Mucosa of descending colon (tissue), 3 donors: Measurements from ENCODE around the gene NXNL1. TPM values are rescaled to one million over a fixed set of nuclear protein-coding genes. Genes with fewer than 3 reads are reported as not detected.

Experiments
- ATAC-seq: fragments of 200-7000 bp; cut with Tn5 transposase; one replicate; pipeline ENCODE4 v1.9.1; 2020; ENCODE audit warnings: mild to moderate bottlenecking, moderate library complexity
- DNase-seq, 3 donors: peaks; one replicate each; pipeline ENCODE4 v3.0.0-alpha.2; 2020
- H3K36me3 ChIP-seq: fragments of 200-600 bp; one replicate; pipeline ENCODE4 v1.8.0; 2021; ENCODE audit warnings: low read depth, mild to moderate bottlenecking
- H3K4me1 ChIP-seq: fragments of 200-600 bp; one replicate; pipeline ENCODE4 v1.8.0; 2021; ENCODE audit warnings: low read depth, mild to moderate bottlenecking
- H3K4me3 ChIP-seq: fragments of 200-600 bp; one replicate; pipeline ENCODE4 v1.8.0; 2021; ENCODE audit warnings: mild to moderate bottlenecking
- H3K9me3 ChIP-seq: fragments of 200-600 bp; one replicate; pipeline ENCODE4 v1.8.0; 2021; ENCODE audit warnings: mild to moderate bottlenecking
- CTCF ChIP-seq: fragments of 200-600 bp; IDR thresholded peaks from one replicate; pipeline ENCODE4 v1.8.0; 2022; ENCODE audit warnings: antibody characterized with exemption, mild to moderate bottlenecking
- intact Hi-C, 2 donors: fragments of 100-400 bp; cut with DNase I in 1 of 2; cut with micrococcal nuclease in 1 of 2; formaldehyde crosslinking; loops; one replicate each; pipeline versions ENCODE4 v1.11.0 to v1.11.1; 2022; cut with DNase I, micrococcal nuclease
- total RNA-seq, 3 donors: library from RNA; stranded (reverse); fragmentation: NEBNext Ultra II Directional in 2 of 3; extraction: Animal tissue kit (Norgen Biotek cat#: 25700) in 2 of 3; gene quantifications; one replicate each; pipeline versions ENCODE4 v1.2.1 to v1.2.4, GENCODE V29; 2021 to 2023
- donor health status: DM: no; HTN: no; CAD: no; lungs with moderate emphysema.
- donor health status: DM: no; HTN: no; CAD: no.
- donor health status: DM: no; HTN: yes; CAD: no.

Gene NXNL1
- total RNA-seq, 3 donors from 2014 or later, result not detected

GRCh38 chr19:17488593-17489391, 28.1 kb upstream of the NXNL1 start:
- Histone ChIP-seq H3K36me3 (no peaks in the 10 kb centered on the region), H3K9me3 (no peaks in the 10 kb centered on the region), H3K4me3 (no peak overlapping the region), H3K4me1 (peaks cover 11% of the 10 kb centered on the region)
- intact Hi-C loops, result no loop called here
- peak; percentile 93 to 94 (median 94) for DNase-seq
- no peak for TF ChIP-seq CTCF
- peak; percentile 100 for ATAC-seq

GRCh38 chr19:17487284-17488121, 26.8 kb upstream of the NXNL1 start:
- Histone ChIP-seq H3K4me3 (no peak overlapping the region), H3K9me3 (no peaks in the 10 kb centered on the region), H3K4me1 (peaks cover 11% of the 10 kb centered on the region), H3K36me3 (no peaks in the 10 kb centered on the region)
- intact Hi-C loops, result no loop called here
- TF ChIP-seq CTCF, result no peak
- ATAC-seq, result no peak
- DNase-seq, result no peak

GRCh38 chr19:17486545-17487240, 26.0 kb upstream of the NXNL1 start:
- Histone ChIP-seq H3K4me3 (no peak overlapping the region), H3K9me3 (no peaks in the 10 kb centered on the region), H3K36me3 (no peaks in the 10 kb centered on the region), H3K4me1 (peaks cover 11% of the 10 kb centered on the region)
- DNase-seq, result peak in 1 of 3 donors; percentile 28
- intact Hi-C loops, result no loop called here
- no peak for ATAC-seq
- no peak for TF ChIP-seq CTCF

GRCh38 chr19:17484520-17485185, 23.9 kb upstream of the NXNL1 start:
- intact Hi-C loops, result no loop called here
- peaks cover 11% of the 10 kb centered on the region for H3K4me1 ChIP-seq
- DNase-seq (no peak), ATAC-seq (no peak)
- TF ChIP-seq CTCF, result no peak
- no peaks in the 10 kb centered on the region for H3K9me3 ChIP-seq
- H3K36me3 ChIP-seq, result no peaks in the 10 kb centered on the region
- H3K4me3 ChIP-seq, result no peak overlapping the region

GRCh38 chr19:17483605-17484002, 22.9 kb upstream of the NXNL1 start:
- DNase-seq (no peak), ATAC-seq (no peak)
- H3K4me1 ChIP-seq, result peaks cover 9% of the 10 kb centered on the region
- intact Hi-C loops, result no loop called here
- no peaks in the 10 kb centered on the region for H3K9me3 ChIP-seq
- no peak overlapping the region for H3K4me3 ChIP-seq
- TF ChIP-seq CTCF, result no peak
- no peaks in the 10 kb centered on the region for H3K36me3 ChIP-seq
